ENCODE measurements around the gene TM9SF2.

Gene TM9SF2

DNA sequence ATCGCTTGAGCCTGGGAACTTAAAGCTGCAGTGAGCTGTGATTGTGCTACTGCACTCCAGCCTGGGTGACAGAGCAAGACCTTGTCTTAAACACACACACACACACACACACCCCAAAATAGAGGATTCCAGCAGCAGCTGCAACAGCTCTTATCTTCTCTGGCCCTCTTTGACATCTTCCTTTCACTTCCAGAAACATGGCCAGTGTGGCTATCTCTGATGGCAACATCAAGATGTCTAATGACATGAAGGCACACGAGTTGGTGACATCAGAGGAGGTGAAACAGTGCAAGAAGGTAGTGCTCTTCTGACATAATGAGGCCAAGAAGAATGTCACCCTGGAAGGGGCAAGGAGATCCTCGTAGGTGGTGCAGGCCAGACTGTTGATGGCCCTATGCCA, 81.2 kb downstream of the TM9SF2 start:
- no peak for DNase-seq

GRCh38 chr13:99585609-99586008, 84.3 kb downstream of the TM9SF2 start:
- no peak for DNase-seq

DNA sequence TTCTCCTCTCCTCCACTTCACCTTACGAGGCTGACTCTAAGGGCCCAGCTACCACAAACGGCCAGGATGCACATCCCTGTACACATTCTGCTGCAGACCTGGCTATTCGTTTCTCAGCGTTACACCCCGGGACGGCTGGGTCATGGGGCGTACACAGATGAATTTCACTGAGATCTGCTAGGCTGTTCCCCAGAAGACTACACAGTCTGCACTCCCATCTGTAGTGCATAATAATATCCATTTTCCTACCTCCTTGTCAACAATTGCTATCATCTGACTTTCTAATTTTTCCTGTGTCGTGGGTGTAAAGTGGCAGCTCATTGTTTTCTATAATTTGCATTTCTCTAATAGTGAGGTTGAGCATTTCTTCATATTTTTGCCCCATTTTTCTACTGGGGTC, 85.7 kb downstream of the TM9SF2 start:
- DNase-seq = no peak

- no peak for DNase-seq
Measured at GRCh38 chr13:99587893-99588606, 86.8 kb downstream of the TM9SF2 start.

DNA sequence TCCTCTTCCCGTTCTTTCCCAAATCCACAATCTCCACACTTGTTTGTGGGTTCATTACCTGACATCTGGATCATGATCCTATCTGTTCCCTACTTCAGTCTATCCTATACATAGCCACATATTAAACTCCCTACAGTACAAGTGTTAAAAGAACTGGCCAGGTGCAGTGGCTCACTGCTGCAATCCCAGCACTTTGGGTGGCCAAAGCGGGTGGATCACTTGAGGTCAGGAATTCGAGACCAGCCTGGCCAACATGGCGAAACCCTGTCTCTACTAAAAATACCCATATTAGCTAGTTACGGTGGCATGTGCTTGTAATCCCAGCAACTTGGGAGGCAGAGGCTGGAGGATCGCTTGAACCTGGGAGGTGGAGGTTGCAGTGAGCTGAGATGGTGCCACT, 88.3 kb downstream of the TM9SF2 start:
- DNase-seq = no peak

- no peak for DNase-seq
Measured at GRCh38 chr13:99590519-99591011, 89.3 kb downstream of the TM9SF2 start.

- DNase-seq = no peak
Measured at GRCh38 chr13:99596180-99596579, 94.9 kb downstream of the TM9SF2 start.

DNA sequence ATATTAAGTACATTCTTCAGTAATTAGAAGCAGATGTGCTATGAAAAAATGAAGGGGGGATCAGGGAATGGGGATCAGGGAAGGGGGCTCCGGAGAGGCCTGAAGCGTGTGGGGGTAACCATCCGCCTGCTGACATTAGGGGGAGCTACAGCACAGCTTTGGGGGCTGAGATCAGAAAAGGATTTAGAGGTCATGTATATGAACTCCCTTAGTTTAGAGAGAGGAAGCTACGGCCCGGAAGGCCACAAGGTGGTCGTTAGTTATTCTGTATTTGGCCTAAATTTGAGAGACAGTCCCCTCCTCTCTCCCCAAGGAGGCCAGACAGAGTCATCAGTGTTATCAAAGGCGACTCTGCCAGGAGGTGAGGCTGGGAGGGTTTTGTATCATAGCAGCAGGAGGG, 99.0 kb downstream of the TM9SF2 start:
- no peak for DNase-seq

DNA sequence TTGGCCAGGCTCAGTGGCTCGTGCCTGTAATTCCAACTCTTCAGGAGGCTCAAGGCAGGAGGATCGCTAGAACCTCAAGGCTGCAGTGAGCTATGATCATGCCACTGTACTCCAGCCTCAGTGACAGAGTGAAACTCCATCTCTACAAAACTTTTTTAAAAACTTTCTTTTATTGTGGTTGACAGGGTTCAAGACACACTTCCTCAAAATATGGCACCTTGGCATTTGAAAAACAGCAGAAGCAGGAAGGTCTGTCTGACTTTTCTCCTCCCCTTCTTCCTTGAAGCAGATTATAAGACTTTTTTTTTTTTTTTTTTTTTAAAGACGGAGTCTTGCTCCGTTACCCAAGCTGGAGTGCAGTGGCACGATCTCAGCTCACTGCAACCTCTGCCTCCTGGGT, 100.3 kb downstream of the TM9SF2 start:
- DNase-seq = no peak

DNA sequence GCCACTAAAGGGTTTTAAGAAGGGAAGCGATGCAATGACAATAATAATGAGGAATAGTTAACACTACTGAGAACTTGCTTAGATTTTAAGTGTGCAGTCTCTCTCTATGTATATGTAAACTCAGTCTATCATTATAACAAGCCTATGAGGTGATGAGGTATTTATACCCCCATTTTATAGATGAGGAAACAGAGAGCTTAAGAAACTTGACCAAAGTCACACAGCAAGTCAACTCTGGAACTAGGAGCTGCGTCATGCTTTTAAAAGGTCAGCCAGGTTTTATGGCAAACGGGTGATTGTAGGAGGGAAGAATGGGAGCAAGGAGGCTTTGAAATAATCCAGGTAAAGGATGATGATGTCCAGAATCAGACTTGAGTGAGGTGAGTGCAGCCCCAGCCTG, 103.4 kb downstream of the TM9SF2 start:
- DNase-seq = no peak

DNA sequence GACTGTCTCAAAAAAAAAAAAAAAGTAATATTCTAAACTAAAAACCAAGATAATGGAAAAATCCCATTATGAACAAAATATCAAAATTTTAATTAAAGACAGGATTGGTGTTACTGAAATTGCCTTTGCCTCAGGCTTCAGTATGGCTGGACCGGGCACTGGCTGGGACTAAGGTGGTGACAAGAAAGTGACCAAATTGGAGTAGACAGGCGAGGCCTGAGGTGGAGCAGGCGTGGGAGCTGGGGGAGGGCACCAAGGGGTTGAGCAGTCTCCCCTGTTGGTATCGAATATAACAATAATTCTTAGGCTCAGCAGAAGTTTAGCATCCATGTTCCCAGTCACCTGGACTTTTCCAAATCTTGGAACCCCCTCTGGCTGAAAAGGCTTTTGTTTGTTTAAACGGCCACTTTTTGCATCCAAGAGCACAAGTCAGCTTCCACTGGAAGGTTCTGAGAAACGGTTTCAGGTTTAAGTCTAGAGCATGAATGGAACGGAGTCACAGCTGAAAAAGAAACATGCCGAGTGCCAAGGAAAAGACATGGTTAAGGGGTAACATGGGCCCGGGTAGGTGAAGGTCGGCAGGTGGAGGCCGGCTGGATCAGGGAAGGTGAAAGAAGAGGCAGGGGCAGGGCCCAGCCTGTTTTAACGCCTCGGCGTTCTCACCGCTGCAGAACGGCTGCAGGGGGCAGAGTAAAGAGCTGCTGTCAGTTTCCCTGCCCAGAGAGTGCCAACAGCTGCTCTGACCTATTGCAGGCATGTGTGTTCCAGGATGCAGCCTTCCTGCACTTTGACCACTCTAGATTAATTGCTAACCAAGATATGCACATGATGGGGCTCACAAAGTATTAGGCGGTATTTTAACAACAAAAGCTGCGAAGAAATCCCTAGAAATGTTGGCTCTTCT, 104.4 kb downstream of the TM9SF2 start:
- DNase-seq = no peak

- no peak for DNase-seq
Measured at GRCh38 chr13:99606324-99607066, 105.2 kb downstream of the TM9SF2 start, which contains the start of gene CLYBL. Gene CLYBL (plus strand): TSS chr13:99606690.

DNA sequence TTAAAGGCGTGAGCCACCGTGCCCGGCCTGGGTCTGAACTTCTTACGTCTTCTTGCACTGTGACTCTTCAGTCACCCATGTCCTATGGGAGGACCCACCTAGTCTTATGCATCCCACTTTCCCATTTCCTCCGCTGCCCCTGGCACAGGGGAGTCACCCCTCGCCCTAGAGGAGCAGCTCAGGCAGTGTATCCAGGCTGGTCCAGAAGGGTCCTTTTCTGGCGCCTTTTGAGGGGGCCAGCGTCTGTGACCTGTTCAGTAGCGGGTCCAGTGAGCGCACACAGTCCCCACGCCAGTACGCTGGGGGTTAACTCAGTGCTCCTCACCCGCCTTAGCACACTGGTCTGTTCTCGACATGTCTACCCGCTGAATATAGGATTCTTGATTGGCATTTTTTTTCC, 107.1 kb downstream of the TM9SF2 start:
- no peak for DNase-seq

DNA sequence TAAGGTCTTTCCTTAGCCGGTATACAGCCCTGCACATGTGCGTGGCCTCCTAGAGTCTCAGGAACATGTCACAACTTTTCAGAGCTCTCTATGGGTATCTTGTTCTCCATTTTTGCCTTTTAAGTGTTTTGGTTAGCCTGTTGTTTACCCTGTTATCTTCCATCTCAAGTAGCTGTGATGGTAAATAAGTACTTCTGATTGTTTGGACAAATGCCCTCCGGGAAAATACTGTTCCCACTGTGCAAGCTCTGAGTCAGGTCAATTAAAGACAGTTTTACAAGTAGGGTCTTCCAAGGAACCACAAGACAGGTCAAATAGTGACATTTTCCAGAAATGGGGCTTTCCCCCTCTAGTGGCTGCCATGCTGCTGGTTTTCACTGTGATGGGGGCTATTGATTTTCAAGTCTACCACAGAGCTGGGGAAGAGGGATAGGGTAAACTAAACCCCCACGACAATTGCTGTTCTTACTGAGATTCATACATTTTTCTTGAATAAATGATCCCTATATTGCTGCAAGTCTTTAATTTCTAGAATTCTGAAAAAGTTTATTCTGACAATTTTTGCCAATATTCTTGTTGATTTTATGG, 109.5 kb downstream of the TM9SF2 start:
- DNase-seq = no peak
